ENCODE data around the gene ADCK1.

DNA sequence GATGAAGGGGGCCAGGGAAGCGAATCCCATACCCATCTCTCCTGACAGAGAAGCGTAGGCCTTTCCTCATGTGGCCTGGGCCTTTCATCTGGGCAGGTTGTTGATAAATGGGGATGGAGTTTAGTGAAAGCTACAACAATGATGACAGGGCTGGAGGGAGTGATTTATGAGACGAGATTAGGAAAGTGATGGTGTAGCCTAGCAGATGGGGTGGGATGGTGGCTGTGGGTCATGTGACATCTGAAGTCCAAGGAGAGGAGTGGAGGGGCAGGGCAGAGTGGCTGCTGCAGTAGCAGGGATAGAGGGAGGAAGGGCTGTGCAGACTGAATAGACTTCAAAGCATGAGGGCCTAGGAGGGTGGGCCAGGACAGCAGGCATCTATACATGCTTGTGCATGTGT, 85.5 kb downstream of the ADCK1 start:
- TF ChIP-seq, protein P1, sequence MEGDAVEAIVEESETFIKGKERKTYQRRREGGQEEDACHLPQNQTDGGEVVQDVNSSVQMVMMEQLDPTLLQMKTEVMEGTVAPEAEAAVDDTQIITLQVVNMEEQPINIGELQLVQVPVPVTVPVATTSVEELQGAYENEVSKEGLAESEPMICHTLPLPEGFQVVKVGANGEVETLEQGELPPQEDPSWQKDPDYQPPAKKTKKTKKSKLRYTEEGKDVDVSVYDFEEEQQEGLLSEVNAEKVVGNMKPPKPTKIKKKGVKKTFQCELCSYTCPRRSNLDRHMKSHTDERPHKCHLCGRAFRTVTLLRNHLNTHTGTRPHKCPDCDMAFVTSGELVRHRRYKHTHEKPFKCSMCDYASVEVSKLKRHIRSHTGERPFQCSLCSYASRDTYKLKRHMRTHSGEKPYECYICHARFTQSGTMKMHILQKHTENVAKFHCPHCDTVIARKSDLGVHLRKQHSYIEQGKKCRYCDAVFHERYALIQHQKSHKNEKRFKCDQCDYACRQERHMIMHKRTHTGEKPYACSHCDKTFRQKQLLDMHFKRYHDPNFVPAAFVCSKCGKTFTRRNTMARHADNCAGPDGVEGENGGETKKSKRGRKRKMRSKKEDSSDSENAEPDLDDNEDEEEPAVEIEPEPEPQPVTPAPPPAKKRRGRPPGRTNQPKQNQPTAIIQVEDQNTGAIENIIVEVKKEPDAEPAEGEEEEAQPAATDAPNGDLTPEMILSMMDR (conservative IDR thresholded peaks at IDR 0.05; ENCODE audit: low read depth, low read length) = no peak
- no peak for TF ChIP-seq EZH2 (IDR thresholded peaks at IDR 0.05; ENCODE audit: low read length, unreplicated experiment)
